Activated CD4-positive, alpha-beta T cell treated with anti-CD3 and anti-CD28 coated beads for 4 hours (primary cell): ENCODE results near the gene AEBP1.
A peak's percentile ranks its signal among the peaks of the same experiment; 100 is the strongest.
"Not testable (repeated sequence)": the region's sequence is repeated elsewhere in the genome, so short reads cannot be mapped to it uniquely, and the experiment has no call there.

Experiments used
- DNase-seq, 2 donors: peaks; one replicate each; pipeline ENCODE4 v3.0.0-alpha.2; 2020

The AEBP1 gene

GRCh38 chr7:44121761-44122420, 17.7 kb downstream of the AEBP1 start:
- no peak for DNase-seq

- DNase-seq = no peak
Observed at GRCh38 chr7:44122529-44122928, 18.4 kb downstream of the AEBP1 start.

- DNase-seq = peak; percentile 97
Observed at GRCh38 chr7:44123190-44124003, 19.3 kb downstream of the AEBP1 start, which contains the start of gene POLD2. Gene POLD2 (minus strand): TSS chr7:44123548. CDS start chr7:44122053, 1,495 bp downstream.

GRCh38 chr7:44124822-44125202, 20.7 kb downstream of the AEBP1 start:
- no peak for DNase-seq

- DNase-seq = not testable (repeated sequence)
Observed at GRCh38 chr7:44126574-44126973, 22.4 kb downstream of the AEBP1 start.

GRCh38 chr7:44127161-44127560, 23.0 kb downstream of the AEBP1 start:
- no peak for DNase-seq

- DNase-seq = no peak
Observed at GRCh38 chr7:44128721-44129582, 24.8 kb downstream of the AEBP1 start.

GRCh38 chr7:44131173-44132029, 27.3 kb downstream of the AEBP1 start:
- DNase-seq = no peak

GRCh38 chr7:44132039-44132438, 27.9 kb downstream of the AEBP1 start:
- no peak for DNase-seq

- DNase-seq = no peak
Observed at GRCh38 chr7:44133295-44133694, 29.1 kb downstream of the AEBP1 start.

GRCh38 chr7:44134943-44135628, 30.9 kb downstream of the AEBP1 start:
- no peak for DNase-seq

- no peak for DNase-seq
Observed at GRCh38 chr7:44136731-44137130, 32.6 kb downstream of the AEBP1 start.

- no peak for DNase-seq
Observed at GRCh38 chr7:44138698-44139097, 34.6 kb downstream of the AEBP1 start.

- DNase-seq = no peak
Observed at GRCh38 chr7:44139311-44140010, 35.3 kb downstream of the AEBP1 start.

GRCh38 chr7:44140341-44140740, 36.2 kb downstream of the AEBP1 start:
- DNase-seq = no peak

- no peak for DNase-seq
Observed at GRCh38 chr7:44141221-44141850, 37.2 kb downstream of the AEBP1 start, which contains the start of gene MYL7. Gene MYL7 (minus strand): TSS chr7:44141332. CDS start chr7:44141305, 27 bp downstream.

GRCh38 chr7:44142028-44142427, 37.9 kb downstream of the AEBP1 start:
- DNase-seq = no peak

- no peak for DNase-seq
Observed at GRCh38 chr7:44143646-44144250, 39.6 kb downstream of the AEBP1 start.

GRCh38 chr7:44144426-44144967, 40.4 kb downstream of the AEBP1 start:
- no peak for DNase-seq
